GM18909 (cell line): ENCODE data around the gene PLK3.
"Not testable (repeated sequence)": the region's sequence is repeated elsewhere in the genome, so short reads cannot be mapped to it uniquely, and the experiment has no call there.

ENCODE experiments used
- ATAC-seq: cut with Tn5 transposase; IDR thresholded peaks from one replicate; pipeline ENCODE4 v1.9.1; 2021; ENCODE audit warnings: mild to moderate bottlenecking; ENCODE audit not compliant: unreplicated experiment, poor library complexity

PLK3 gene

GRCh38 chr1:44799770-44800584, at the start of gene PLK3:
Gene PLK3, plus strand, starts transcription at chr1:44800377. Its CDS starts 87 bp downstream, at chr1:44800464.
- peak; percentile 84 for ATAC-seq

DNA sequence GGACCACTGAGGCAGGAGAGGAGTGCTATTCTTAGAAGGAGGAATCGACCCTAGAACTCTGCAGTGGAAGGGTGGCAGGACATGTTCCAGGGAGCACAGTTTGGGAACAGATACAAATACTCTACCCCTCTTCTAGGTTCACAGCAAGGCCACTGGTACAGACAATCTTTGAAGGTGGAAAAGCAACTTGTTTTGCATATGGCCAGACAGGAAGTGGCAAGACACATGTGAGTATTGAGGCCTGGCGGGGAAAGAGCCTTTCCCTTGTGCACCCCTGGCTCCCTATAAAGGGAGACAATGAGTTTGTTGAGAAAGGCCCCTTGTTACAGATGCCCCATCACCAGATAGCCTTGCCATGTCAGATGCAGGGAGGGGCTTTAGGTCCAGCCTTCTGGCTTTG, 42.8 kb upstream of the PLK3 start:
- no peak for ATAC-seq

DNA sequence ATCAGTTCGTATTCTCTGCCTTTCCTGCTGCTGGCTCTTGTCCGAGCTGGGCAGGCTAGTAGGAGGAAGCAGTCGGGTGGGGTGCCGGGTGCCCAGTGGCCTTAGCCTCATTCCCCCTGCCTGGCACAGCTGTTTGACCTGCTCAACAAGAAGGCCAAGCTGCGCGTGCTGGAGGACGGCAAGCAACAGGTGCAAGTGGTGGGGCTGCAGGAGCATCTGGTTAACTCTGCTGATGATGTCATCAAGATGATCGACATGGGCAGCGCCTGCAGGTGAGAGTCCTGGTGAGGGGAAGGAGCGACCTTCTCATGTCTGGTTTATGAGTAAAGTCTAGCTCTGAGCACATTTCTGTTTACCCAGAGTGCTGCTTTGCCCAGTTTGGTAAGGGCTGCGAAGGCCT, 41.1 kb upstream of the PLK3 start:
- ATAC-seq: no peak

GRCh38 chr1:44760876-44761275, 39.3 kb upstream of the PLK3 start:
- no peak for ATAC-seq

DNA sequence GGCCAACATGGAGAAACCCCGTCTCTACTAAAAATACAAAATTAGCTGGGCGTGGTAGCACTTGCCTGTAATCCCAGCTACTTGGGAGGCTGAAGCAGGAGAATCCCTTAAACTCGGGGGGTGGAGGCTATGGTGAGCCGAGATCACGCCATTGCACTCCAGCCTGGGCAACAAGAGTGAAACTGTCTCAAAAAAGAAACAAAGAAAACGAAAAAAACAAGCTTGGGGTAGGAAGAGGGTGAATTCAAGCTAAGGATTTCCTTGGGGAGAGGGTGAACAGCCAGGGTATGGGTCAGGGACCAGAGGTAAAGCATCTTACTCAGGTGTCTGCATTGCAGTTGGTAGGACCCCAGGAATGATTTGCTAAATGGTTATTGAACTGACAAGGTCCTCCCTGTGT, 33.8 kb upstream of the PLK3 start:
- not testable (repeated sequence) for ATAC-seq

GRCh38 chr1:44775078-44775929, 24.9 kb upstream of the PLK3 start, which contains the start of gene RPS8:
Gene RPS8, plus strand, starts transcription at chr1:44775540. Its CDS starts 57 bp downstream, at chr1:44775597.
- peak; percentile 80 for ATAC-seq

GRCh38 chr1:44775930-44776729, 24.0 kb upstream of the PLK3 start:
- no peak for ATAC-seq

DNA sequence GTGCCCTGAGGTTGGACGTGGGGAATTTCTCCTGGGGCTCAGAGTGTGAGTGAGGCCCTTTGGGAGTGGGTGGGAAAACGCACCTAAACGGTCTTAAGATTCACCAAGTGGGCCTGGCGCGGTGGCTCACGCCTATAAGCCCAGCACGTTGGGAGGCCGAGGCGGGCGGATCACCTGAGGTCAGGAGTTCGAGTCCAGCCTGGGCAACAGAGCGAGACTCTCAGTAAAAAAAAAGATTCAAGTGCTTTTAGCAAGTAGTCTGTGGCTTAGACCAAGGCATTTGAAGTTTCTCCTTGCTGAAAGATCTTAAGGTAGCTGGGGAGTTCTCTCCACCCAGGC, 23.5 kb upstream of the PLK3 start:
- ATAC-seq: no peak

DNA sequence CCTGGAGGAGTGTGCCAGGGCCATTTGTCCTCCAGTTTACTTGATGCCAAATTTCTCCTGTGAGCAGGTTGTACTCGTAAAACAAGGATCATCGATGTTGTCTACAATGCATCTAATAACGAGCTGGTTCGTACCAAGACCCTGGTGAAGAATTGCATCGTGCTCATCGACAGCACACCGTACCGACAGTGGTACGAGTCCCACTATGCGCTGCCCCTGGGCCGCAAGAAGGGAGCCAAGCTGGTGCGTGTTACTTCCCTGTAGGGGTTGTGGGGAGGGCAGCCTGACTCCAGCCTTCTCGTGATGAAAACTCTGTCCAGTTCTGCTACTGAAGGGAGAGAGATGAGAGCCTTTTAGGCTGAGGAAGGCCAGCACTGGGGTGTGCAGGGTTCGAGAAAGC, 22.6 kb upstream of the PLK3 start:
- no peak for ATAC-seq

- no peak for ATAC-seq
Measured at GRCh38 chr1:44777969-44778635, 22.1 kb upstream of the PLK3 start.

- ATAC-seq: no peak
Measured at GRCh38 chr1:44778705-44779576, 21.2 kb upstream of the PLK3 start.

GRCh38 chr1:44780583-44781121, 19.5 kb upstream of the PLK3 start:
- no peak for ATAC-seq

DNA sequence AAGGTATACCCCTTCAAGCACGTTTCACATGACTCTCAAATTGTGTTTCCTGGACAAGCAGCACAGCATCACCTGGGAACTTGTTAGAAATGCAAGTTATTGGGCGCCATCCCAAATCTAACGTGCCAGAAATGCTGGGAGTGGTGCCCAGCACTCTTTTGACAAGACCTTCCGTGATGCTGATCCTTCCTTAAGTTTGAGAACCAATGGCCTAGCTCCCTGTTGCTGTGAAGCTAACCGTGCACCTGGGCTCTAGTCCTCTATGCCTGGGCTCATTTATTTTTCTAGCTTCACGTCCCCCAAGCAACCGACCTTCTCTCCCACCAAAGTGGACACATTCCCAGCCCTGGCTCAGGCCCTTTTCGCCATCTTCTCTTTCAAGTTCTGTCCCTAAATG, 16.5 kb upstream of the PLK3 start:
- ATAC-seq: no peak

DNA sequence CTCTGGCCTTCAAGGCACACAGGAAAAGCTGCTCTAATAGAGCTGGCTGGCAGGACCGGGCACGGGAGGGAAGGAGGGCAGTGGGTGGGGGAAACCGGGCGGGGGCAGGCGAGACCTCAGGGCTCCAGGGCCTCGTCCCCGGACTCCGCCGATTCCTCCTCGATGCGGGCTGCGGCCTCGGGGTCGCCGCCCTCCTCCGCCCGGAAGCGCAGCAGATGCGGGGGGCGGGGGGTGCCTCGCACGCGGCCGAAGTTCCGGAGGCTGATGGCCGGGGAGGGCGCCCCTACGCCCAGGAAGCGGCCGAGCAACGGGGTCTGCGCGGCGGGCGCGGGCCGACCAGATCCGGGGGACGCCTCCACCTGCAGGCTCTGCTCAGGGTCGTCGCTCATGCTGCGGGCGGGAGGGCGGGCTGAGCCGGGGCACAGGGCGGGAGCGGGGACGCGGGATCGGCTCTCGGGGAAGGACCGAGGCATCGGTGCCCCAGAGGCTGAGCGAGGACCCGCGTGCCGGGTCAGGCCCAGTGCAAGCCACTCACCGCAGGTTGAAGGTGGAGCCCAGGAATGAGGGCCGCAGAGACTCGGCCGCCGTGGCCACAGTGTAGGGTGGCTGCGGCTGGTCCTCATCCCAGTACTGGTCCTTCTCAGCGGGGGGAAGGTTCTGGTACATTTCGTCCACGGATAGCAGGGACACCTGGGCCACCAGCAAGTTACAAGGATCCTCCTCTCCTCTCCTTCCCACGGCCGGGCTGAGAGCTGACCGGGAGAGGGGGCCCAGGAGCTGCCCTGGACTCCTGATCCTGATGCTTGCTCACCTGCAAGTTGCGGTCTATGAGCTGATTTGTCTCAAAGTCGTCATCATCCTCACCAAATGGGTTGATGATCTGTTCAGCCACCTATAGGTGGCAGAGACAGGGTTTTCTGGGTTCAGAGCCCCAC, 15.8 kb upstream of the PLK3 start:
- no peak for ATAC-seq

GRCh38 chr1:44785029-44785380, 15.2 kb upstream of the PLK3 start:
- ATAC-seq: no peak

GRCh38 chr1:44785501-44786137, 14.6 kb upstream of the PLK3 start:
- ATAC-seq: no peak

GRCh38 chr1:44786138-44786840, 13.9 kb upstream of the PLK3 start:
- ATAC-seq: peak; percentile 60
